HuH-7 (cell line): ENCODE measurements around the gene TMED10.
"Not testable (repeated sequence)": the region's sequence is repeated elsewhere in the genome, so short reads cannot be mapped to it uniquely, and the experiment has no call there.

Source experiments
- DNase-seq: peaks from one replicate; pipeline ENCODE4 v3.0.0; 2011; ENCODE audit warnings: low spot score

The TMED10 gene

GRCh38 chr14:75190023-75190422 lies 13.6 kb upstream of the TMED10 start:
- DNase-seq, result no peak

DNA sequence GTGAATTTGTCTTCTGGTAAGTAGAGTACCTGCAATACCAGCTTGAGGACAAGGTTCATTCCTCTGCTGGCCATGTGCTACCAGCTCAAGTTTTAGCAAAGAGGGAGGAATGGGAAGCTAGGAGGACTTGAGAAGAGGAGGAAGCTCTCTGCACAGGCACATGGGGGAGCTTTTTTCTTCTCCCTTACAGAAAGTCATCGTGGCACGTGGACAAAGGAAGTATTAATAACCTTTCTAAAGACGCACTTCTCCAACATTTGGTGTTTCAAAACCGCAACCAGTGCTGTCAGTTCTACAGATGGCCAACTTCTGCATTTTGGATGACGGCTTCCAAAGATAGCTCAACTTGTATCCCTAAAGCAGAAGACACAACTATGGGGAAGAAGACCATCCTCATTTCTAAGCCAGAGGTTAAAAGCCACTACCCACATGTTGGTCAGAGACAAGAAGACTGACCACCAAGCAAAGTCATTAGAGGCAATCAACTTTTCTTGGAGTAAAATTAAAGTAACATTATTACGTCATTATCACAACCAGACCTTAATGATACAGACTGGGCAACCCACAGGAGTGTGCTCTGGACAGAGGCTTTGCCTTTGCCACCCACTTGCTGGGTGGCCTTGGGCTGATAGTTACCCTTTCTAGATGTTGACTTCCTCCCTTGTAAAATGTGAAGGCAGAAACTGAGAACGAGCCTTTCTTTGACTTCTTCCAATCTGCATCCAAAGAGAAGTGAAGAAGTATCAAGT lies 12.3 kb upstream of the TMED10 start:
- DNase-seq, result no peak

DNA sequence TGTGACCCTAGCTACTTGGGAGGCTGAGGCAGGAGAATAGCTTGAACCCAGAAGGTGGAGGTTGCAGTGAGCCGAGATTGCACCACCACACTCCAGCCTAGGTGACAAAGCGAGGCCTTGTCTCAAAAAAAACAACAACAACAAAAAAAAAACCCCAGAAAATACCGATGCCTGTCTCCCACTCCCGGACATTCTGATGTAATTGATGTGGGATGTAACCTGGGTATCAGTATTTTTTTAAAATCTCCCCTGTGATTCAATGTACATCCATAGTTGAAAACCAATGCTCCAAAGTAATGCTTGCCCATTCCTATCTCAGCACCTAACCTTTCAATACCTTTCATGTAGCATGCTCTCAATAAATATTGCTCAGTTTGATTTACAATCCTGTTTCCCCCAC lies 11.7 kb upstream of the TMED10 start:
- no peak for DNase-seq

DNA sequence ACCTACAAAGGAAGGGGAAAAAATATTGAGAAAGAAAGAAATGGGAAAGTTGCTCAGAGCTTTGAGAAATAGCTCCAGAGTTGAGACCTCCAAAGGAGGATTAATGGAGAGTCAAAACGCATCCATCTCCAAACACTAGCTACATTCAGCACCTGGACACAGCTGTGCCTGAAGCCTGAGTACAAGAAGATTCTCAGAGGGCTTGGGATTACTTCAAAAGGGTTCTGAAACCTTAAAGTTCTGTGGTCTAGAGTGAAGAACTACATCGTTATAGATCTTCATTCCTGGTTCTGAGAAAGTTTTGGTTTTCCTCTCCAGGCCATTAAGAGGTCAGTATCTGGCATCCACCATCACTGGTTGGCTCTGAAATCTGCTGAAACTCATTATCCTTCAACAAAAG lies 10.5 kb upstream of the TMED10 start:
- no peak for DNase-seq

DNA sequence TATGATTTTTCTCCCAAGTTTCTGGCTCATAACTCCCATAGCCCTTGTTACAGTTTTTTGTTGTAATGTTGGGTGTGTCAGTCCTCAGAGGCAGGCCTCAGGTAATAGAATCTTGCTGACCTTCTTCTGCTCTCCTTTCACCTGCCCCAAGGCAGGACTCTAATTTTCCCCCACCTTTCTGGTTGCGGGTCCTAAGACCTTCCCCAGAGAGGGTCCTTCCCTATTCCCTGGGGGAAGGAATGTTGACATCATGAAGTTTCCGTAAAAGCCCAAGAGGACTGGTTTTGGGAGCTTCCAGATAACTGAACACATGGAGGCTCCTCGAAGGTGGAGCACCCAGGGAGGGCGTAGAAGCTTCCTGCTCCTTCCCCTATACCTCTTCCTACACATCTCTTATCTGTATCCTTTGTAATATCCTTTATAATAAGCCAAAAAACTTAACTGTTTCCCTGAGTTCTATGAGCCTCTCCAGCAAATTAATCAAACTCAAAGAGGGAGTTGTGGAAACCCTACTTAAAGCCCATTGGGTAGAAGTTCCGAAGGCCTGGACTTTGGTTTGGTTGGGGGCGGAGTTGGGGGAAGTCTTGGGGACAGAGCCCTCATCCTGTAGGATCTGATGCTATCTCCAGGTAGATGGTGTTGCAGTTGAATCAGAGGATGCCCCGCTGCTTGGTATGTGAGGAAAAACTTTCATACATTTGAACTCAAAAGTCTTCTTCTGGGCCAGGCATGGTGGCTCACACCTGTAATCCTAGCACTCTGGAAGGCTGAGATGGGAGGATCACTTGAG lies 9.0 kb upstream of the TMED10 start:
- DNase-seq, result no peak

DNA sequence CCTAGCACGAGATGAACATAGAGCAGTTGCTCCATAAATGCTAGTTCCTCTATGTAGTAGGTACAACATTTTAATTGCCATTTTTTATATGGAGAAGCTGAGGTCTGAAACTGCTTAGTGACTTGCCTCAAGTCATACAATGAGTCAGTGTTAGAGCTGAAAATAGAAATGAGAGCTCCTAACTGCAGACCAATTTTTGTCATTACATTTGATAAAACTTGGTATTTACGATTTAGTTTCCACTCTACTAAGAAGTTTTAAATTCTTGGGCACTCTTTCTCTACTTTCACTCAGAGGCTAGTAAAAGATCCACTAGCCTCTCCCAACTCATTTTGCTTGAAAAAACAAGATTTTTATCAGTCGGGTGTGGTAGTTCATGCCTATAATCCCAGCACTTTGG lies 8.1 kb upstream of the TMED10 start:
- no peak for DNase-seq

GRCh38 chr14:75184039-75184438 lies 7.6 kb upstream of the TMED10 start:
- no peak for DNase-seq

DNA sequence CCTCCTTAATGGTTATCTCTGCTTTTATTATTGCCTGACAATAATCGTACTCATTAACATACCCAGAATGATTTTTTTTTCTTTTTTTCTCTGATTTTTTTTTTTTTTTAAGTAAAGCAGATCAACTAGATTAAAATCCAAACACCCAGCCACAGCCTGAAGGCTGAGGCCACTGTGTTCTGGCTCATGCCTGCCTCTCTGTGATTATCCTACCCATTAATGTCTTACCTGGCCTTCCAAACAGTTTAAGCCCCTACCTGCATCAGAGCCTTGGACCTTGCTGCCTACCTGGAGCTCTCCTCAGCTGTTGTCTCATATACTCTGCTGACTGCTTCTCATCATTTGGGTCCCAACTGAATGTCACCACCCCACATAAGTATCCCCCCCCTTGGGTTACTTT lies 6.8 kb upstream of the TMED10 start:
- DNase-seq, result no peak

- DNase-seq, result no peak
Measured at GRCh38 chr14:75182821-75183220, 6.4 kb upstream of the TMED10 start.

DNA sequence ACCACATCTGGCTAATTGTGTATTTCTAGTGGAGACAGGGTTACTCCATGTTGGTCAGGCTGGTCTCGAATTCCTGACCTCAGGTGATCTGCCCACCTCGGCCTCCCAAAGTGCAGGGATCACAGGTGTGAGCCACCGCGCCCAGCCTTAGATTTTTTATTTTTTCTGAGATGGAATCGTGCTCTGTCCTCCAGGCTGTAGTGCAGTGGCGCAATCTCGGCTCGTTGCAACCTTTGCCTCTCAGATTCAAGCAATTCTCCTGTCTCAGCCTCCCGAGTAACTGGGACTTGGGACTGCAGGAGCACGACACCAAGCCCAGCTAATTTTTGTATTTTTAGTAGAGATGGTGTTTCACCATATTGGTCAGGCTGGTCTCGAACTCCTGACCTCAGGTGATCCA lies 5.8 kb upstream of the TMED10 start:
- DNase-seq, result not testable (repeated sequence)

GRCh38 chr14:75181293-75182062 lies 5.1 kb upstream of the TMED10 start:
- DNase-seq, result no peak

DNA sequence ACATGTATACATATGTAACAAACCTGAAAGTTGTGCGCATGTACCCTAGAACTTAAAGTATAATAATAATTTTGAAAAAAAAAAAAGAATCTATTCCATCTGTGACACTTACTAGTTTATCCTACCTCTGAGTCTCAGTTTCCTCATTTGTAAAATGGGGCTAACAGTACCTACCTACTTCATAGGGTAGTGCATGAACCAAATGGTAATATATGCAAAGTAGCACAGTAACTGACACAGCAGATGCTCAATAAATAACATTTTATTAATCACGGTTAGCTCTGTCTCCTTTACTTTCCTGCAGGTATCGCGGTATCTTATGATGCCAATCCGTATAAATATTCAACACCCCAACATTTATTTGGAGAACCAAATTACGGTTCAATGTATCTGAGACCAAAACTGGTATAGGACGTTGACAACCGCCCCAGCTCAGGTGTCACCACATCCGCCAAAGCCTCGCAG lies 703 bp downstream of the TMED10 start:
- no peak for DNase-seq

- no peak for DNase-seq
Measured at GRCh38 chr14:75174066-75174465, 2.3 kb downstream of the TMED10 start.

GRCh38 chr14:75170772-75171171 lies 5.6 kb downstream of the TMED10 start:
- no peak for DNase-seq

- DNase-seq, result no peak
Measured at GRCh38 chr14:75168586-75169335, 7.7 kb downstream of the TMED10 start.

GRCh38 chr14:75167325-75167724 lies 9.1 kb downstream of the TMED10 start:
- no peak for DNase-seq

DNA sequence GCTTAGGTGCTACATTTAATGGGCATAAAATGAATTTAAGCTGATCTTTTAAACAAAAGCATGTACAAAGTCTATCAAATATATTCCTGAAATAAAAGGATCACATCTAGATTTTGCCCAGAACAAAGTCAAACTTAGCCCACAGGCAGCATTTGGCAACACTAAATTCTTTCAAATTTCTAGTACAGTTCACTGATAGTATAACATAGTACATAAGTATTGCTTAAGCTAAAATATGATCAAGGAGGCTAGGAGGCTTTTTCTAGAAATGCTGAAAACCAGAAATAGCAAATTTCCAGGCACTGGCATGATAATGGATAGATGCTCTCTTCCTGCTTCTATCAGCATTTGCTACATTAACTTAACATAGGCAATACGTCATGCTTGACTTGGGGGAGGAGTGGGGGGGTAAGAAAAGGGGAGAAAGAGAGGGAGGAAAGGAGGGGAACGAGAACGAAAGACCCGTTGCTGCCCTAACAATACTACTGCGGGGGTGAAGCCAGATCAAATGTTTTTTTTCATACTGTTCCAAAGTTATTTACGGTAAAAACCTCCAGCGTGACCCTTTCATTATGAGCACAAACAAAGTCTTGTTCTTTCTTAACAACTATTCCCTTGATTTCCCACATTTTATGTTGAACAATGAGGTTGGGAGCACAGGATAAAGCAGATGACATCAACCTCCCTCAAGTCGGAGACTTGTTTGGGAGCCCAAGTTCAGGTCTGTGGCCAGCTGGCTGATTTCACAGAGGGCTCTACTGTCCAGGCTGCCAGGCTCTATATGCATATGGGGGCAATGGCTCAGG lies 10.6 kb downstream of the TMED10 start:
- no peak for DNase-seq

GRCh38 chr14:75164809-75165208 lies 11.6 kb downstream of the TMED10 start:
- no peak for DNase-seq

- DNase-seq, result no peak
Measured at GRCh38 chr14:75163677-75164076, 12.7 kb downstream of the TMED10 start.

DNA sequence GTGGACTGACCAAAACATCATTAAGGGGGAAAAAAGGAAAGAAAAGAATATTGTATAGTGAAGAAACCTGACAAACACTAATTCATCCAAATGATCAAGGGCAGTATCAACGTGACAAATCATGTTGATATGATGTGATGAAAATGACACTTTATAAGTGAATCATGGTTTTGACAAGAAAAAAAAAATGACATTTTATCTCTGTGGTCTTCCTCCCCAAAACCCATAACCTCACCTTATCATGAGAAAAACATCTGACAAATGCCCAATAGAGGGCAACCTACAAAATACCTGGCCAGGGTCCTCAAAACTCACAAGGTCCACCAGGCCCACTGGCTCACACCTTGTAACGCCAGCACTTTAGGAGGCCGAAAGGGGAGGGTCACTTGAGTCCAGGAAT lies 13.8 kb downstream of the TMED10 start:
- DNase-seq, result no peak
